ENCODE data around the gene KIAA0513.

KIAA0513 gene

DNA sequence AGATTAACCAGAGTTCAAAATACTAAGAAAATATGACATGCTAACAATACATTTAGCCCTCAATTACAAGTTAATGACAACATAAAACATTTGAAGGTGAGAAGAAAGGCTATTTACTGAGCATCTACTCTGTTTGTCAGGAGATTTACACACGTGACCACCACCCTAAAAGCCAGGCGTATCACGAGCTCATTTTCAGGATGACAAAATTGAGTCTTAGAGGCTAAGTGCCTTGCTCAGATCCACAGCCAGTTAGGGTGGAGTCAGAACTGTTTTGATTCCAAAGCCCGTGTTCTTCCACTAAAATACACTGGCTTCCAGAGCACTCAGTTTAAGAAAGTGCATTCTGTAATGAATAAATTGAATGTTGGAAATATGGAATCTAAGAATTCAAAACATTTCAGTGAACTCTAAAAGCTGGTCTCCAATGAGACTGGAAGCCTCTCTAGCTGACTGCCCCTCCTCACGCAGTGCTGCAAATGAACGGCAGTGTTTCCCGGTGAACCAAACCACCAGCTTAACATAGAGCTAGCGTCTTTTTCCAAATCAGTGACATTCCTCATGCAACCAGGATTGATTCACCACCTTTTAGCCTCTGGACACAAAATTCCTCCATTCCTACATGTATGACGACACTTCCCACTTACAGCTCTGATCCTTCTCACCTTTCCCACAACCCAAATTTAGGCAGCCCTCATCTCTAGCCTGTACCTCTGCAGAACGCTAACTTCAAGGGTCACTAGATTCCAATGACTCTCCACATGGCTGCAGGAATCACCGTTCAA lies 22.1 kb upstream of the KIAA0513 start:
- no peak for DNase-seq (ENCODE audit: low spot score)

DNA sequence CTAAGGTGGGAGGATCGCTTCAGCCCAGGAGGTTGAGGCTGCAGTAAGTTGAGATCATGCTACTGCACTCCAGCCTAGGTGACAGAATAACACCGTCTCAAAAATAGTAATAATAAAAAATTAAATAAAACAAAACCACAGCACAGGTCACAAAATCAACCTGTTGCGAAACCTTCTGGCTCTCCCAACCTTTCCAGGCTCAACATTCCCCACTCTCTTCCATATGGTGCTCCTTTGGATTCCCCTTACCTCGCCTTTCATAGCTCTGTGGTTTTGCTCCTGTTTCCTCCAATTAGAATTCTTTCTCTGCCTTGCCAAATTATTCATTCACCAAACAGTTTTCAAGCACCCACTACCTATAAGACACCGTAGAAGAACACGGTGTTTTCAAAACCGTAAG lies 21.0 kb upstream of the KIAA0513 start:
- DNase-seq (ENCODE audit: low spot score) = no peak

DNA sequence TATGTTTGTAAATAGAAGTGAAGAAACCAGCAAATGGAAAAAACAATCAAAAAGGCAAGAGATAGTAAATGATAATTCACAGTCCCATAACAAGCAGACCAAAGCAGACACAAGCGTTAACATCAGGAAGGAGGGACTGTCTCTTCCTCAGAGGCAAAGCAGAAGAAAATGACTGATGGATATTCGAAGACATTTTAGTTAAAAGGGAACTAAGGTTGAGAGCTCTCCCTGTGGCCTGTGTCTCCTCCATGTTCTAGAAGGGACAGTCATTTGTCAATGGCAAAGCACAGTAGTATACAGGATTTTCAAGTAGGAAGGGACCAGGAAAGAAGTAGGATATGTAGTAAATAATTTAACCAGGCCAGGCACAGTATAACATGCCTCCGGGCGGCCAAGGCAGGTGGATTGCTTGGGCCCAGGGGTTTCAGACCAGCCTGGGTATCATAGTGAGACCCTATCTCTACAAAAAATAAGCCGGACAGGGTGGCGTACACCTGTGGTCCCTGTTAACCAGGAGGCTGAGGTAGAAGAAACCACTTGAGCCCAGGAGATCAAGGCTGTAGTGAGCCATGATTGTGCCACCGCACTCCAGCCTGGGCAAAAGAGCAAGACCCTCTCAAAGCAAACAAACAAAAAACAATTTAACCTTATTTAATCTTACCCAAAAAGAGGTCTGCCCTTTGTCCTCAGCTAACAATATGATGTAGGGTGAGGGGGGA lies 19.9 kb upstream of the KIAA0513 start:
- DNase-seq (ENCODE audit: low spot score) = no peak

DNA sequence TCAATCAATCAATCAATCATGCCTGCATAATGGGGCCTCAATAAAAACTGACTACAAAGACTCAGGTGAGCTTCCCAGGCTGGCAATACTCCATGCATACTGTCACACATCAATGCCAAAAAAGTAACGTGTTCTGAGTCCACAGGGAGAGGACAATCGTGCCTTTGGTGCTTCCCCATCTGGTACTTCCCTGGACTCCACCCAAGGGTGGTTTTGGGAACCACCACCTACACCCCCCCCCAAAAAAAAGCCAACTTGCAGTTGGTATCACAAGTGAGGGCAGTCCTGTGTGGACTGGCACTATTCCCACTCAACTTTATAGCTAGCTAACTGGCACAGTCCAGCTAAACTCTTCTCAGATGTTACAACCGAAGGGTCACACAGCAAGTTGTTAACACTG lies 19.3 kb upstream of the KIAA0513 start:
- DNase-seq (ENCODE audit: low spot score) = no peak

DNA sequence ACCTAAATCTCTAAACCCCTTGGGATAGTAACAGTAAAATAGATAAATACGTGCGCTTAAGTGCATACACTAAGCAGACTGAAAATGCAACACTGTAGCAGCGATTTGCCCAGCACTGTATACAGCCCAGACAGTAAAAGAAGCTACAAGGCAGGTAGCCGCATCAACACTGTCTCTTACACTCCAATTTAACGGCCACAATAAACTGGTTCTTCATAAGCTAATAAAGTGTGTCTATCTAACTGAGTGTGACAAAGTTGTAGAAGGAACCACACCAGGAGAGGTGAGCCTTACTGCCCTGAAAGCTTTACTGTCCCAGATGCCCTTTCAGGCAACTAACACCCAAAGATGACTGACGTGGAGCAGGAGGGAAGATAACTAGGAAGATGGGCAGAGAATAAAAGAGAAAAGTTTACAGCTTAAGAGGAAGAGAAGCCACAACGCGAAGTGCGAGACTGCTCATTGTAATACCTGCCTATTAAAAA lies 17.1 kb upstream of the KIAA0513 start:
- DNase-seq (ENCODE audit: low spot score) = no peak

DNA sequence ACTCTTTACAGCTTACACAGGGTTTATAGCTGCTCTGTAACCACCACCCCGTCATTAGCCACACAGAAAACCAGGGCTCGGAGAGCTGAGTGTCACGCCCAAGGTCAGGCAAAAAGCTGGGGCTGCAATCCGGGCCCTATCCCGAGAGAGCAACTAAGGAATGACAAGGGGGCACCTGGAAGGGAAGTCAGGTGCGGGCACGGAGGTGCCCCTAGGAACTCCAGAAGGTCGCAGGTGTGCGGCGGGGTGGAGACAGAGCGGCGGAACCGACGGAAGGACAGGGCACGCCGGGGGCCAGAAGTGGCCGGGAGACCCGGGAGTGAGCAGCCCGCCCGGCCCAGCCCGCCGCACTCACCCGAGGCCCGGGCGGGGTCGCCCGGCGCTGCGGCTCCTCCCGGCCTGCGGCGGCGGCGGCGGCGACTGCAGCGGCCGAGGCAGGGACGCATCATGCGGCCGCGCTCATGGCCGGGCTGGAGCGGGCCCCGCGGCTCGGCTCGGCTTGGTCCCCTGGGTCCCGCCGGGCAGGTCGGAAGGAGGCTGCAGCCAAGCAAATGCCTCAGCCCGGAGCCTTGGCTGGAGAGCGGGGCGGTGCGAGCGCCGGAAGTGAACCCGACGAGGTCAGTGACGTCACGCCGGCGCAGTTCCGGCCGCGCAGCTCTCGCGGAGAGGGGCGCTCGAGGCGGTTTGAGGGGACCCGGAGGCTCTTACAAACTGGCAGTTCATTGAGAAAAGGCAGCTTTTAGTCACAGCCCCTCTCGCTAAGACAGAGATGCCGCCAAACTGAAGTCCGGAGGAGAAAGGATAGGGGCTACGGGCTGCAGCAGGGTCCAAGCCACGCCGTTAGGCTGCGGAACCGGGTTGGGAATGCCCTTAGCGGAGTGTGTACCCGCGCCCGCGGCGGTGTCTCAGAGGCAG lies 16.4 kb upstream of the KIAA0513 start, which contains the start of gene ZDHHC7:
Gene ZDHHC7 (minus strand): TSS at position 605 of the 915 bp plus-strand sequence. CDS start 20,917 bp downstream, outside the sequence.
- DNase-seq (ENCODE audit: low spot score) = peak; percentile 90

DNA sequence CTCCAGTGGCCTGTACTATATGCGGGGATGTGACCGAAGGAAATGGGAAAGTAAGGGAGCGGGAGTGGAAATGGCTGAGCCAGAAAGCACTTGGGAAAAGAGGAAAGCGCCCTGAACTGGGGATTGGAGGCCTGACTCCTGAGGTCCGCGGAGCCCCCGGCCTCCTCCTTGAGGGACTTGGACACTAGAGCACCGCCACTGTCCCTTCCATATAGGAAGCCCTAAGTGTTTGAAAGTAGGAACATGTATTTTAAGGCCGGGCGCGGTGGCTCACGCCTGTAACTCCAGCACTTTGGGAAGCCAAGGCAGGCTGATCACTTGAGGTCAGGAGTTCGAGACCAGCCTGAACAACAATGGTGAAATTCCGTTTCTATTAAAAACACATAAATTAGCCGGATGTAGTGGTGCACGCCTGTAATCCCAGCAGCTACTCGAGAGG lies 15.7 kb upstream of the KIAA0513 start:
- DNase-seq (ENCODE audit: low spot score) = no peak

DNA sequence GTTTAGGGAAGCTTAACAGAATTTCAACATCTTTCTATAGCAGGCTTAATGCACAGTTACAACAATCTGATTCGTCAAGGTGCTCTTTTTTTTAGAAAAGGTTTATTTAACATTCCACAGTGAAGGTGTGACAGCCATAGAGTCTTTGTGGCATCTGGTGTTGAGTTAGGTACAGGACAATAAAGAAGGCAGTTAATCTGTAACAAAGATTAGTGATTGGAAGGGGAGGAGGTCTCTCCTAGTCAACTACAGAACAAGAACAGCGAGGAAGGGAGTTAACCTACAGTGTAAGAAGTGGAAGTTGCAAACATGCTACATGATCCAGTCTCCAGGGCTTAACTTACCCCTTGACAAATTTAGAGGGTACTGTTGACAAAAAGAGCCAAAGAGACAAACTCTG lies 13.3 kb upstream of the KIAA0513 start:
- no peak for DNase-seq (ENCODE audit: low spot score)

DNA sequence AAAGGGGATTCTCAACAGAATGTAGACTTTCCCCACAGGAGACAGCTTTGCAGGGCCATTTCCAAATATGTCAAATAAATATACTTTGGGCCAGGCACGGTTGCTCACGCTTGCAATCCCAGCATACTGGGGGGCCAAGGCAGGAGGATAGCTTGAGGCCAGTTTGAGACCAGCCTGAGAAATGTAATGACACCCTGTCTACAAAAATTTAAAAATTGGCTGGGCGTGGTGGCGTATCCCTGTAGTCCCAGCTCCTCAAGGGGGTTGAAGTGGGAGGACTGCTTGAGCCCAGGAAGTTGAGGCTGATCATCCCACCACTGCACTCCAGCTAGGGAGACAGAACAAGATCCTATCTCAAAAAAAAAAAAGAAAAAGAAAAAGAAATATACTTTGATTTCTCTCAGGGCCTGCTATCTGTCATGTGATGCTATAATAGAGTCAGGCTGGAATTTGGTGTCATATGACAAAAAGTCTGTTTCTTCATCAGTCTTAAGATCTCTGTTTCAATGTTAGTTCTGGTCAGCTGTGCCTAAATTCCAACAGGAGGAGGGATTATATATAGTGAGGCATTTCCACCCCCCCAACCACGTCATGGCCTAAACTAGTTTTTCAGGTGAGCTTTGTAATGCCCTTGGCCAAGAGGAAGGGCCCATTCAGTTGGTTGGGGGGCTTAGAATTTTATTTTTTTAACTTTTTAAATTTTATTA lies 12.0 kb upstream of the KIAA0513 start:
- no peak for DNase-seq (ENCODE audit: low spot score)

DNA sequence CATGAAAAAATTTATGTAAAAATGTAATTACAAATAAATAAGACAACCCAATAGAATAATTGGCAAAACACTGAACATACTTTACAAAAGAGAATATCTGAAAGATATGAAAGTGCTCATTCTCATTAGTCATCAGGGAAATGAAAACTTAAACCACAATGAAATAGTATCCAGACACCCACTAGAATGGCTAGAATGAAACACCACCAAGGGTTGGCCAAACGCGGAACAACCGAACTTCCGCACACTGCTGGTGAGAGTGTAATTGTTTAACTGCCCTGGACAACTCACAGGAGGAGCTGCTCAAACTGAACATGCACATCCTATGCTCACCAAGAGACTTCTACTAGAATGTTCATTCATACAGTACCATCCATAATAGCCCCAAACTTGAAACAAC lies 10.4 kb upstream of the KIAA0513 start:
- DNase-seq (ENCODE audit: low spot score) = no peak

DNA sequence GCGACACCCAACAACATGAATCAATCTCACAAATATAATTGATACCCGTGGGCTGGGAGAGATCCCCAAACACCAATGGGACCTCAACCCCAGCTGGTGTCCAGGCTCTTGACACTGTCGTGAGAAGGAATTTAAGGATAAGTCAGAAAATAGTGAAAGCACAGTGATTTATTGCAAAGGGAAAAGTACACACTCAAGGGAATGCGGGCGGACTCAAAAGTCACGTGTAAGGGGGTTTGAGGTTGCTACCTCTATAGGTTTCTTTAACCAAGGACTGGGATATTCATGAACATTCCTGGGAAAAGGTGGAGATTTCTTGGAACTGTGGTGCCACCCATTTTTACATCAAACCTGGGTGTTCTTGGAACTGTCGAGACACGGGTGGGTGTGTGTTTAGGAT lies 10.0 kb upstream of the KIAA0513 start:
- DNase-seq (ENCODE audit: low spot score) = no peak

DNA sequence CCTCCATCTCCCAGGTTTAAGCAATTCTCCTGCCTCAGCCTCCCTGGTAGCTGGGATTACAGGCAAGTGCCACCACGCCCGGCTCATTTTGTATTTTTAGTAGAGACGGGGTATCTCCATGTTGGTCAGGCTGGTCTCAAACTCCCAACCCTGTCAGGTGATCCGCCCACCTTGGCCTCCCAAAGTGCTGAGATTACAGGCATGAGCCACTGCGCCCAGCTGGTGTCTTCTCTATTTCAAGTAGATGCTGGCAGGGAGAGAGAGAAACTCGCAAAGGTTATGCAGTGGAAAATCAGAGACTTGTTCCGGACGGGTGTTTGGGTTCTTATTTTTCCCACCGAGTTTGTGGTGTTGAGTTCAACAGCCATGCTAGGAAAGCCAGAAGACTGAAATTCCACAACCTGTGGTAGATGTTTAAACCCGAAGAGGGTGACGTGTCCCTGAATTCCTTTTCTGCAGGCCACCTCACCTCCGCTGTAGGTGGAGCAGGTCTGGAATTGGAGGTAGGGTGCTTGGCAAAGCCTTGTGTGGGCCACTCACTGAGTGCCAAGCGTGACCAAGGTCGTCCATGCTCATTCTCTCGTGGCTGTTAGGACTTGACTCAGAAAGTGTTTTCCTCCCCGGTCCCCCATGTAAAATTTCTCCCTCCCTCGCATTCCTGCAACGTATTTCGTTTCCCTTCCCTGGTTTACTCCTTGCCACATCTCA lies 8.9 kb upstream of the KIAA0513 start:
- no peak for DNase-seq (ENCODE audit: low spot score)

DNA sequence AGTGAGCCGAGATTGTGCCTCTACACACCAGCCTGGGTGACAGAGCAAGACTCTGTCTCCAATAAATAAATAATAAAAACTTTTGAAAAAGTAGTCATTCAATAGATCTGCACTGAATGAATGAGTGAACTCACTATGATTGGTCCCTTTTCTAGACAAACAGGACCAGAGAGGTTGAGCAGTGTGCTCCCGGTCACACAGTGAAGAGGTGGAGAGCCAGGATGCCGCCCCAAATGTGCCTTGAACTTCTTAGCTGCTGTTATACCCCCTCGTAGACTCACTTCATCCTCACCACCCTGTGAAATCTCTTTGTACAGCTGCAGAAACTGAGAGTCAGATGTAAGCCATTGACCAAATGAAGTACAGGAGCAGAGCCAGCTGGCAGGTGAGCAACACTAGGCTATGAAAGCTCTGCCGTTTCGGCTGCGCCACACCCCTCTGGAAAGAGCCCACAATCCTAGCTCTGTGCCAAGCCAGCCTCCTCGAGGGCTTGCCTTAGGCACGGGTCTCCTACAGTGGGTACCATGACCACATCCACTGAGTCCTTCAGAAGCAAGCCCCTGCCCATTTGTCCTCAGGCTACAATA lies 7.8 kb upstream of the KIAA0513 start:
- DNase-seq (ENCODE audit: low spot score) = no peak

DNA sequence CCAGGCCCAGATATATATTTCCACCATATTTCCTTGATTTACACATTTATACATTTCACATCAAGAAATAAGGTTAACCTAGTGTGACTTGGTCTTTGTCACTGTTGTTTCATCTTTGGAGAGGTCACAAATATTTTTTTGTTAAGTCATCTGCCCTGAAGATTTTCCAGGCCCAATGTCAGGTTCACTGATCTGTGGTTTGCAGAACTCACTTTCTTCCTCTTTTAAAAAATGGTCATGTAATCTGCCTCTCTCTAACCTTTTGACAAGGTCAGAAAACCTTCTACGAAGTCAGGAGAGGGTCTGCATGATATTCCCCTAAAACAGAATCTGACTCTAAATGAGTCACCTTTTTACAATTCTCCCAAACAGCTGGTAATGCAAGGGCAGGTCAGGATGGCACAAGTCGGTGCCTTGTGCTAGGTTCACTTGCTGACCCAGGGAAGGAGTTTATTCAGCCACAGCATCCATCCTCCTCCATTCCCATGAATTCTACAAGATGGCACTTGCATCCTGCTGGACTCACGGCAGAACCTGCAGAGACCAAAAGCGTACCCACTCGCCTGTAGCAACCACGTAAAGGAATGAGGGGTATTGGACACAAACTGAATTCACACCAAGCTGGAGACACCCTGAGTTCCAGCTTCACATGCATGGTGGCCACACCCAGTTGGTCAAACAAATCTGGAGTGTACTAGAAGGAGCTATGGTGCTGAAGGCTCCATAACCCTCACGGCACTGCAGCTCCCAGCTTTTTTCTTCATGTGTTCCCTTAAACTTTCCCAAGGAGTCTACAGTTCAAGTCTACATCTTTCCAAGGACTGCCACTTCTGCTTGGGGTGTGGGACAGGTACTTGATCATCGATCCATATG lies 1.6 kb upstream of the KIAA0513 start:
- no peak for DNase-seq (ENCODE audit: low spot score)

DNA sequence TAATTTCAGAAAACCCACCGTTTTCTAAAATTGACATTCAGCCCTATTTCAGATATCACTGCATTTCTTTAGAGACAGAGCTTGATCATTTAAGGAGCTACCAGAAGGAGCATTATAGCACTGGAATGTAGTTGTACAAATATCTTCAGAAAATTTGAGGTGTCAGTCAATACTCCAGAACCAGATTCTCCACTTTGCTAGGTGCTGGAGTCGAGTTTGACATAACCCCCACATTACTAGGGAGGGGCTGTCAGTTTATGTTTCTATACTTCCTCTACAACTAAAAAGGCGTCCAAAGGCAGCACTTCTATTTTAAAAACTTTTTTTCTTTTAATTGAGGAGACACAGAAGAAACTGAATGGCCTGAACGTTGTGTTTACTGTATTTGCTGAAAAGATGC lies 892 bp upstream of the KIAA0513 start:
- no peak for DNase-seq (ENCODE audit: low spot score)

DNA sequence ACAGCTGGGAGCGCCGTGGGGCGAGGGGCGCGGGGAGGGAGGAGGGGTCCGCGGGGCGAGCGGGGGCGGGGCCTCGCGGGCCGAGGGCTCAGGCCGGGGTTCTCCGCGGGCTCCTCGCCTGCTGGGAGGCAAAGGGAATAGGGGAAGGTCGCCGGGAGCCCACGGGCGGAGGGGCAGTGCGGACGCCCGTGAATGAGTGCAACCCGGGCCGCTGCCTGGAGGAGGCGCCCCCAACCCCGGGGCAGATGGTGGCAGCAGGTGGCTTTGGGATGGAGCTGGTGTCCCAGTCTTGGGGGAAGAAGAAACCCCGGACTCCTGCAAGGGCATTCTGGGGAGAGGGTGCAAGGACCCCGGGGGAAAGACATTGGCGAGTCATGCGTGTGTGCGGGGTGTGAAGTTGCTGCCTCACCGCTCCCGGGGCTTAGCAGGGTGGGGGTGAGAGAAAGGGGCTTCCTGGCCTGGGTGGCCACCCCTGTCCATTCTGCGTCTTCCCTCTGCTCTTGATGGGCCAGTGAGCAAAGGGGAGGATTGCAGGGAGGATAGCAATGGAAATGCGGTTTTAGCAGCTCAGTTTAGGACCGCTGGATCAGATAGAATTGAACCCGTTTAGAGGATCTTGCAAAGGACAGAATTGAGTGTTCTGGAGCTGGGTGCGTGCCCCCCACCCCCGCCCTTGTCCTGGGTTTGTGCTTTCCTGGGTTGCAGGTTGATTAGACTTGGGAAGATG lies 526 bp downstream of the KIAA0513 start:
- DNase-seq (ENCODE audit: low spot score) = peak; percentile 24

DNA sequence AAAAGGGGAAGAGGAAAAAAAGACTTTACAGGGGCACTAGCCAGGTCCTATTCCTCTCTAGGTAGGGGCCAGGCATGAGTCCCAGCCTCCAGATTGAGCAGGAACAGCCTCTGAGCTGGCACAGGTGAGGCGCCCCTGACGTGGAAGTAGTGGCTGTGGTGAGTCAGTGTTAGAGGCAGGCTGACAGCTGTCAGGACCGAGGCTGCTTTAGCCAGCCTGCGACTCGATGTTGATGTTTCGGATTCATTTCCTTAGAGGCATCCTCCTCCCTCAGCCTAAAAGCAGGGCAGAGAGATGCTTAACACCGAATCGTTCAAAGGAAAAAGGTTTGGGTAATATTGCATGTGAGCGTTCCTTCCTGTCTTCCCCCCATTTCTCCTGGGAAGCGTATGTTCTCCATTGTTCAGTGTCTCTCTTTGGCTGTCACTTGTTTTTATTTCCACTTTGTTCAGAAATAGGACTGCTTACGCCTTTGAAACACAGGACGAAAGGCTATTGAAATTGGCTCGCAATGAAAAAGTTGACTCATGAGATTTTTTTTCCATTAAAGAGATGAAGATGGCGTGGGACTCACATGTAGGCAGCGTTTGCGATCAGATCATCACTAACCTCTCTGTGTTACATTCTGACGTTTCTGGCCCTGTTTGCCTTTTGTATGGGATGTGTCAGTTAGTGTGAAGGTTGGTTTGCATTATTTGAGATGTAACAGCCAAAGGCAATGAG lies 1.3 kb downstream of the KIAA0513 start:
- DNase-seq (ENCODE audit: low spot score) = peak; percentile 10

DNA sequence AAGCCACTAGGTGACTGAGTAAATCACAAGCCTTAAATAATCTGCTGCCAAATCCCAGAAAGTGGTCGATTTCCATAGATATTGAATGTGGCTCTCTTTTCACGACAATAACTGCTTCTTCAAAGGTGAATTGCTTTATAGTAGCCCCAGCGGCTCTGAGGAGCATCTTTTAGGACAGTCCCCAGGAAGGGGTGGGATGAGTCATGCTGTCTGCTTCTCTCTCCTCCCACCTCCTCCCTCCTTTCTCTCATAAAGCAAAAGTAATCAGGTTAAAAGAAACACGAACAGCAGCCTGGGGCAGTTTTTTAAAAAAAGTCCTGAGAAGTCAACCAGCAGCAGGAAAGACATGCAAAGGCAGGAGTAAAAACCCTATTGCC lies 1.8 kb downstream of the KIAA0513 start:
- no peak for DNase-seq (ENCODE audit: low spot score)
